ENCODE results near the gene RNASE3.
"Not testable (repeated sequence)": the region's sequence is repeated elsewhere in the genome, so short reads cannot be mapped to it uniquely, and the experiment has no call there.

Gene RNASE3

DNA sequence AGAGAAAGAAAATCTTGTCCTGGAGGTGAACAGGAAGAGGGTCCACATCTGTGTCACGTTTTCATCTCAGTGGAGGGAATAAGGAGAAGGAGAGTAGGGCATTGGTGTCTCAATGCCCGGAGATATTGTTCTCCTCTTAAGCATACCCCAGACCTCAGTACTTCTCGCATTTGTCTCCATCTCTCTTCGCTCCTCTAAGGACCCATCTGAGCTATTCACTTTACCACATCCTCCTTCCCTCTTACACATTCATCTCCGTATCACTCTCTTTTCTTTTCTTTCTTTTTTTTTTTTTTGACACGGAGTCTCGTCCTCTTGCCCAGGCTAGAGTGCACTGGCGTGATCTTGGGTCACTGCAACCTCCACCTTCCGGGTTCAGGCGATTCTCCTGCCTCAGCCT is 8.4 kb upstream of the RNASE3 start:
- peaks cover 22% of the 10 kb centered on the region for H3K27me3 Mint-ChIP-seq
- ATAC-seq, H3K4me1 Mint-ChIP-seq, H3K27ac Mint-ChIP-seq, H3K36me3 Mint-ChIP-seq, H3K4me3 Mint-ChIP-seq, H3K9me3 Mint-ChIP-seq: not testable (repeated sequence)

- not testable (repeated sequence) for H3K36me3 Mint-ChIP-seq, H3K27ac Mint-ChIP-seq, ATAC-seq, H3K9me3 Mint-ChIP-seq, H3K4me3 Mint-ChIP-seq, H3K4me1 Mint-ChIP-seq
- peaks cover 59% of the 10 kb centered on the region for H3K27me3 Mint-ChIP-seq
Measured at GRCh38 chr14:20888411-20888810, 2.8 kb upstream of the RNASE3 start.

- not testable (repeated sequence) for H3K4me1 Mint-ChIP-seq, H3K9me3 Mint-ChIP-seq, ATAC-seq, H3K4me3 Mint-ChIP-seq, H3K27ac Mint-ChIP-seq, H3K36me3 Mint-ChIP-seq
- peaks cover 68% of the 10 kb centered on the region for H3K27me3 Mint-ChIP-seq
Measured at GRCh38 chr14:20895322-20895721, 4.1 kb downstream of the RNASE3 start.

DNA sequence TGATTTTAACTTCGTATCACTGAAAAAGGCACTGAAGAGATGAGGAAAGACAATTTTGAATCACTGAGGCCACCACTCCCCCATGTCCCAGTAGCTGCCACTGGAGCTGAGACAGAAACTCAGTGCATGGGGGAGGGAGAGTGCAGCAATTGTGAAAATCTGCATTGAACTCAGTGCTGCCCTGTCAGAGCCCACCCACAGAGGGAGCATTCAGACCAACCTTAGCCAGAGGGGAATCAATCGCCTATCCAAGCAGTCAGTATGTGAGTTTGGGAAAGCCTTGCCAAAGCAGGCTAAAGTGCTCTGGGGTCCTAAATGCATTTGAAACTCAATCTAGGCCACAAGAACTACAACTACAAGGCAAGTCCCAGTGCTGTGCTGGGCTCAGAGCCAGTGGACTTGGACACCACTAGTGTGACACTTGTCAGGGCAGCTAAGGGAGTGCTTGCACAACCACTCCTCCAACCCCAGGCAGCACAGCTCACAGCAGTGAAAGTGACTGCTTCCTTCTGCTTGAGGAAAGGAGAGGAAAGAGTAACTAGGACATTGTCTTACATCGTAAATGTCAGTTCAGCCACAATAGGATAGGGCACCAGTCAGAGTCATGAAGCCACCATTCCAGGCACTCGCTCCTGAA is 13.3 kb downstream of the RNASE3 start:
- Mint-ChIP-seq H3K36me3 (no peaks in the 10 kb centered on the region), H3K4me1 (no peaks in the 10 kb centered on the region), H3K4me3 (no peak overlapping the region), H3K27ac (no peak overlapping the region), H3K9me3 (peaks cover 3% of the 10 kb centered on the region), H3K27me3 (peaks cover 23% of the 10 kb centered on the region)
- ATAC-seq = no peak

GRCh38 chr14:20905676-20906075 is 14.5 kb downstream of the RNASE3 start:
- Mint-ChIP-seq H3K9me3 (no peaks in the 10 kb centered on the region), H3K36me3 (no peaks in the 10 kb centered on the region), H3K27me3 (peaks cover 23% of the 10 kb centered on the region), H3K4me1 (no peaks in the 10 kb centered on the region), H3K4me3 (no peak overlapping the region), H3K27ac (no peak overlapping the region)
- no peak for ATAC-seq

DNA sequence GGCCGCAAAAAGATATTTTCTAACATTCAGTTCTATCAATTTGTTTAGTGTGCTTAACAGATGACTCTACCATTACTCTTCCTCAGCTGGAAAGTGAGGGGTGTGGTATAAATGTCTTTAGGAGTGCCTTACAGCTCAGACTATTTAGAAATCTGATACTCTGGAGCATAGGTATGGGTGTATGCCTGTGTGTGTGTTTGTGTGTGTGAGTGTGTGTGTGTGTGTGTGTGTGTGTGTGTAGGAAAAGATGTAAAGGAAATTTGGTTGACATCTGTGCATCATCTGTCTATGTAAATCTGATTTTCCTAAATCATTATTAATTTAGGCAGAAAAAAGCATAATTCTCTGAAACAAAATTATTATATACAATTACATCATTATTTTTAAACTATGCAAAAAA is 16.0 kb downstream of the RNASE3 start:
- Mint-ChIP-seq H3K4me3 (no peak overlapping the region), H3K36me3 (no peaks in the 10 kb centered on the region), H3K4me1 (no peaks in the 10 kb centered on the region), H3K27me3 (peaks cover 33% of the 10 kb centered on the region), H3K9me3 (no peaks in the 10 kb centered on the region), H3K27ac (no peak overlapping the region)
- ATAC-seq = no peak

DNA sequence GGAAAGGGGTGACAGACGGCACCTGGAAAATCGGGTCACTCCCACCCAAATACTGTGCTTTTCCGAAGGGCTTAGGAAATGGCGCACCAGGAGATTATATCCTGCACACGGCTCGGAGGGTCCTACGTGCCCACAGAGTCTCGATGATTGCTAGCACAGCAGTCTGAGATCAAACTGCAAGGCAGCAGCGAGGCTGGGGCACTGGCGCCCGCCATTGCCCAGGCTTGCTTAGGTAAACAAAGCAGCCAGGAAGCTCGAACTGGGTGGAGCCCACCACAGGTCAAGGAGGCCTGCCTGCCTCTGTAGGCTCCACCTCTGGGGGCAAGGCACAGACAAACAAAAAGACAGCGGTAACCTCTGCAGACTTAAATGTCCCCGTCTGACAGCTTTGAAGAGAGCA is 19.6 kb downstream of the RNASE3 start:
- peaks cover 33% of the 10 kb centered on the region for H3K27me3 Mint-ChIP-seq
- not testable (repeated sequence) for H3K4me1 Mint-ChIP-seq, H3K9me3 Mint-ChIP-seq, H3K27ac Mint-ChIP-seq, H3K36me3 Mint-ChIP-seq, H3K4me3 Mint-ChIP-seq, ATAC-seq

DNA sequence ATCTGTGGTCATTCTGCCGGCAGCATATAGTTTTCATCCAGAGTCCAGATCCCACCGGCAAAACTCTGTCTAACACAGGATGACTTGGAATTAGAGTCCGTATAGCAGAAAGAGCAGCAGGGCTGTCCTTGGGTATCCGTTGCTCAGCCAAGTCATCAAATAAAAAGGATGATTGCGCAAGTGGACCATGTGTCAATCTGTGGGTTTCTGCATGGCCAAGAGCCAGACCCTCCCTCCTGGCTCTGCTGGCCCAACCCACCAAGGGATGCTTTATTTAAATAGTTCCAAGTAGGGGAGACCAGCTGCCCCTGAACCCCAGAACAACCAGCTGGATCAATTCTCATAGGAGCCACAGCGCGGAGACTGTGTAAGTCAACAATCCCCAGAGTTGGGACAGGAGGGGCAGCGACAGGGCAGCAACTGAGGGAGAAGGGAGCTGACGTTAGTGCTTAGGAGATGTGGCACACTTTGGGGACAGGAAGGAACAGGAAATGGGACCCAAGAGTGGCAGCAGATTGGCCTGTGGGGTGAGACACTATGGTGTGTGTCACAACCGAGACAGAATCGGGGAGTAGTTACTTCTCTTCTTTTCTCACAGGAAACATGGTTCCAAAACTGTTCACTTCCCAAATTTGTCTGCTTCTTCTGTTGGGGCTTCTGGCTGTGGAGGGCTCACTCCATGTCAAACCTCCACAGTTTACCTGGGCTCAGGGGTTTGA is 28.0 kb downstream of the RNASE3 start:
- H3K36me3 Mint-ChIP-seq, H3K4me3 Mint-ChIP-seq, H3K9me3 Mint-ChIP-seq, H3K27me3 Mint-ChIP-seq, H3K4me1 Mint-ChIP-seq, ATAC-seq, H3K27ac Mint-ChIP-seq: not testable (repeated sequence)

GRCh38 chr14:20923766-20924297 is 32.6 kb downstream of the RNASE3 start:
- not testable (repeated sequence) for ATAC-seq, H3K4me3 Mint-ChIP-seq, H3K36me3 Mint-ChIP-seq, H3K27ac Mint-ChIP-seq, H3K4me1 Mint-ChIP-seq, H3K27me3 Mint-ChIP-seq
- peaks cover 12% of the 10 kb centered on the region for H3K9me3 Mint-ChIP-seq

- Mint-ChIP-seq H3K4me1 (peaks cover 15% of the 10 kb centered on the region), H3K9me3 (no peaks in the 10 kb centered on the region), H3K4me3 (no peak overlapping the region), H3K27me3 (peaks cover 22% of the 10 kb centered on the region), H3K36me3 (no peaks in the 10 kb centered on the region), H3K27ac (no peak overlapping the region)
- ATAC-seq = no peak
Measured at GRCh38 chr14:20934148-20934762, 43.1 kb downstream of the RNASE3 start.

DNA sequence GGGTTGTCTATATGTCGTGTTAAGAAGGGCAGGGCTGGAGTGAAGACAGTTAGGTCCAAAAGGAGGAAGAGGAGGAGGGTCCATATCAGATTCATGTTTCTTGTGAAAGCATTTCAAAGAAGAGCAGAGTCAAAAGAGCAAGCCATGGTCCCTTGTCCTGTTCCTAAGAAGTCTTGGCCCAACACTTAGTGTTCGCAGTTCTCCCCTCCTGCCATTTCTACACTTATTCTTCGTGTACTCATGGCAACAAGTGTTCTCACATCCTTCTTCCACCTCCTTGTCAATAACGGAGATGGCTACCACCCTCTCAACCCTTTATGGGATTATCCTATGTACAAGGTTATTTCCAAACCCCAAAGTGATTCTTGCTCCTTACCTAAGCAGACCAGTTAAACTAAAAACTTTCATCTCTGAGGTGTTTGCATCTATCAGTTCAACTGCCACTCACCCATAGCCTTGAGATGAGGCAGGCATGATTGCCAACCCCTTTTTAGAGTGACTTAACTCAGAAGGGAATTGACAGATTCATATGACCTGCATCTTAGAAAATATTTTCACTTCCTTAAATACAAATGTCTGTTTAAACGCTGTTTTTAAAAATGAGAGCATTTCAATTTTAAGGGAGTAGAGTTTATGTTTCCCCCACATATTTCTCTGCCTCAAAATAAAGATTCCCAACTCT is 44.3 kb downstream of the RNASE3 start:
- Mint-ChIP-seq H3K27ac (peak overlapping the region; percentile 69), H3K9me3 (no peaks in the 10 kb centered on the region), H3K27me3 (peaks cover 12% of the 10 kb centered on the region), H3K4me3 (no peak overlapping the region), H3K4me1 (peaks cover 15% of the 10 kb centered on the region), H3K36me3 (no peaks in the 10 kb centered on the region)
- peak; percentile 82 for ATAC-seq

All from stimulated activated memory B cell treated with anti-CD40 and anti-IgM and Interleukin-4, amounts not matched to agents 10 μg/mL and 1 μg/mL and 100 μg/mL, for 72 hours (primary cell).